CD4-positive, alpha-beta T cell treated with Interleukin-12 subunit alpha and Interleukin-12 subunit beta, for 1 hour (primary cell): Measurements from ENCODE around the gene TRMT10B.
A peak's percentile ranks its signal among the peaks of the same experiment; 100 is the strongest.
"Not testable (repeated sequence)": the region's sequence is repeated elsewhere in the genome, so short reads cannot be mapped to it uniquely, and the experiment has no call there.

Source experiments
- DNase-seq: peaks from one replicate; pipeline ENCODE4 v3.0.0-alpha.2; 2020

TRMT10B gene

GRCh38 chr9:37753489-37754190 lies at the start of gene TRMT10B:
TSS of gene TRMT10B (plus strand) at chr9:37753805. CDS start at chr9:37761932, 8,127 bp downstream.
- peak; percentile 71 for DNase-seq

- DNase-seq = no peak
These were observed 47.8 kb upstream of the TRMT10B start for GRCh38 chr9:37705787-37706186.

GRCh38 chr9:37706290-37706689 lies 47.3 kb upstream of the TRMT10B start:
- DNase-seq = no peak

- no peak for DNase-seq
These were observed 45.9 kb upstream of the TRMT10B start for GRCh38 chr9:37707748-37708147.

GRCh38 chr9:37710046-37710445 lies 43.6 kb upstream of the TRMT10B start:
- no peak for DNase-seq

- no peak for DNase-seq
These were observed 38.3 kb upstream of the TRMT10B start for GRCh38 chr9:37715260-37715659.

GRCh38 chr9:37715991-37716505 lies 37.6 kb upstream of the TRMT10B start:
- no peak for DNase-seq

- DNase-seq = no peak
These were observed 34.1 kb upstream of the TRMT10B start for GRCh38 chr9:37719526-37719925.

- DNase-seq = no peak
These were observed 26.6 kb upstream of the TRMT10B start for GRCh38 chr9:37727013-37727412.

- no peak for DNase-seq
These were observed 24.1 kb upstream of the TRMT10B start for GRCh38 chr9:37729499-37729898.

- DNase-seq = no peak
These were observed 23.3 kb upstream of the TRMT10B start for GRCh38 chr9:37730256-37730655.

- no peak for DNase-seq
These were observed 22.8 kb upstream of the TRMT10B start for GRCh38 chr9:37730839-37731238.

- DNase-seq = no peak
These were observed 21.4 kb upstream of the TRMT10B start for GRCh38 chr9:37732086-37732741.

GRCh38 chr9:37732952-37733351 lies 20.7 kb upstream of the TRMT10B start:
- no peak for DNase-seq

- no peak for DNase-seq
These were observed 14.4 kb upstream of the TRMT10B start for GRCh38 chr9:37739222-37739621.

GRCh38 chr9:37740128-37740527 lies 13.5 kb upstream of the TRMT10B start:
- no peak for DNase-seq

GRCh38 chr9:37740631-37741328 lies 12.8 kb upstream of the TRMT10B start:
- DNase-seq = no peak

GRCh38 chr9:37745970-37746369 lies 7.6 kb upstream of the TRMT10B start:
- no peak for DNase-seq

- no peak for DNase-seq
These were observed 6.9 kb upstream of the TRMT10B start for GRCh38 chr9:37746448-37747270.

- peak; percentile 56 for DNase-seq
These were observed 6.3 kb upstream of the TRMT10B start for GRCh38 chr9:37747271-37747753.

- DNase-seq = no peak
These were observed 4.5 kb upstream of the TRMT10B start for GRCh38 chr9:37749129-37749528.

GRCh38 chr9:37751186-37751585 lies 2.4 kb upstream of the TRMT10B start:
- no peak for DNase-seq

GRCh38 chr9:37751704-37752103 lies 1.9 kb upstream of the TRMT10B start:
- not testable (repeated sequence) for DNase-seq
